Hepatocyte (in vitro differentiated cells): Measurements from ENCODE around the gene LILRB5. TPM values are rescaled to one million over a fixed set of nuclear protein-coding genes. Genes with fewer than 3 reads are reported as not detected.
"Not testable (repeated sequence)": the region's sequence is repeated elsewhere in the genome, so short reads cannot be mapped to it uniquely, and the experiment has no call there.

Experiments used
- DNase-seq: peaks from one replicate; pipeline ENCODE4 v3.0.0-alpha.2; 2016; ENCODE audit warnings: low spot score
- H2AFZ ChIP-seq: fragments of 200-600 bp; sonication (generic); 2 replicates; pipeline ENCODE4 v1.6.0; 2016; ENCODE audit warnings: antibody characterized with exemption, mild to moderate bottlenecking
- H3K27ac ChIP-seq: fragments of 200-600 bp; sonication (generic); 2 replicates; pipeline ENCODE4 v1.5.1; 2016; ENCODE audit warnings: mild to moderate bottlenecking
- H3K27me3 ChIP-seq: fragments of 200-600 bp; sonication (generic); 2 replicates; pipeline ENCODE4 v1.6.1; 2016
- H3K36me3 ChIP-seq: fragments of 200-600 bp; sonication (generic); replicated peaks from 2 replicates; pipeline ENCODE4 v1.5.1; 2016; ENCODE audit warnings: low read depth; ENCODE audit not compliant: insufficient read depth
- H3K4me1 ChIP-seq: fragments of 200-600 bp; sonication (generic); 2 replicates; pipeline ENCODE4 v1.5.1; 2016; ENCODE audit warnings: mild to moderate bottlenecking, moderate library complexity; ENCODE audit not compliant: insufficient read depth
- H3K4me2 ChIP-seq: fragments of 200-600 bp; sonication (generic); 2 replicates; pipeline ENCODE4 v1.6.0; 2016
- H3K4me3 ChIP-seq: fragments of 200-600 bp; sonication (generic); 2 replicates; pipeline ENCODE4 v1.5.1; 2016; ENCODE audit warnings: mild to moderate bottlenecking
- H3K79me2 ChIP-seq: fragments of 200-600 bp; sonication (generic); 2 replicates; pipeline ENCODE4 v1.6.0; 2017; ENCODE audit warnings: mild to moderate bottlenecking
- H3K9me2 ChIP-seq: fragments of 200-600 bp; sonication (generic); replicated peaks from 2 replicates; pipeline ENCODE4 v1.6.0; 2017; ENCODE audit warnings: mild to moderate bottlenecking; ENCODE audit not compliant: insufficient read depth
- H3K9me3 ChIP-seq: fragments of 200-600 bp; sonication (generic); 2 replicates; pipeline ENCODE4 v1.5.1; 2016; ENCODE audit warnings: low read depth, mild to moderate bottlenecking
- H4K20me1 ChIP-seq: fragments of 200-600 bp; sonication (generic); 2 replicates; pipeline ENCODE4 v1.6.0; 2016; ENCODE audit warnings: mild to moderate bottlenecking; ENCODE audit not compliant: insufficient read depth, poor library complexity, severe bottlenecking
- EZH2 ChIP-seq: fragments of 200-600 bp; sonication (generic); IDR thresholded peaks from 2 replicates; pipeline ENCODE4 v1.6.1; 2016; ENCODE audit warnings: antibody characterized with exemption, mild to moderate bottlenecking, borderline replicate concordance
- EZH2phosphoT487 ChIP-seq: fragments of 200-600 bp; sonication (generic); IDR thresholded peaks from one replicate; pipeline ENCODE4 v1.6.1; 2018; ENCODE audit warnings: antibody characterized with exemption, mild to moderate bottlenecking, low read depth, moderate library complexity; ENCODE audit not compliant: unreplicated experiment, severe bottlenecking
- WGBS: methylation state at CpG from one replicate; pipeline ENCODE4 v1.1.6; 2016; ENCODE audit warnings: low lambda C conversion rate; ENCODE audit errors: missing lambda C conversion rate; 5-methylcytosine and 5-hydroxymethylcytosine counted together
- polyA plus RNA-seq: library from polyadenylated mRNA; unstranded; fragments of >200 nt; fragmentation: Nextera tagmentation; extraction: Ambion mirVana; gene quantifications from 2 replicates; pipeline ENCODE4 v1.2.1, GENCODE V29; 2016
- total RNA-seq: library from RNA; depleted of rRNA; stranded (reverse); fragments of >200 nt; gene quantifications from 2 replicates; pipeline ENCODE4 v1.2.3, GENCODE V29; 2014
- TF ChIP-seq, protein P1 (sequence below): fragments of 200-600 bp; sonication (generic); IDR thresholded peaks from 2 replicates; pipeline ENCODE4 v1.5.1; 2016; ENCODE audit warnings: antibody characterized with exemption, mild to moderate bottlenecking; ENCODE audit not compliant: poor library complexity

Gene LILRB5
- total and polyA plus RNA-seq, 2 experiments from 2014 or later = 0.80 to 1.6 TPM

DNA sequence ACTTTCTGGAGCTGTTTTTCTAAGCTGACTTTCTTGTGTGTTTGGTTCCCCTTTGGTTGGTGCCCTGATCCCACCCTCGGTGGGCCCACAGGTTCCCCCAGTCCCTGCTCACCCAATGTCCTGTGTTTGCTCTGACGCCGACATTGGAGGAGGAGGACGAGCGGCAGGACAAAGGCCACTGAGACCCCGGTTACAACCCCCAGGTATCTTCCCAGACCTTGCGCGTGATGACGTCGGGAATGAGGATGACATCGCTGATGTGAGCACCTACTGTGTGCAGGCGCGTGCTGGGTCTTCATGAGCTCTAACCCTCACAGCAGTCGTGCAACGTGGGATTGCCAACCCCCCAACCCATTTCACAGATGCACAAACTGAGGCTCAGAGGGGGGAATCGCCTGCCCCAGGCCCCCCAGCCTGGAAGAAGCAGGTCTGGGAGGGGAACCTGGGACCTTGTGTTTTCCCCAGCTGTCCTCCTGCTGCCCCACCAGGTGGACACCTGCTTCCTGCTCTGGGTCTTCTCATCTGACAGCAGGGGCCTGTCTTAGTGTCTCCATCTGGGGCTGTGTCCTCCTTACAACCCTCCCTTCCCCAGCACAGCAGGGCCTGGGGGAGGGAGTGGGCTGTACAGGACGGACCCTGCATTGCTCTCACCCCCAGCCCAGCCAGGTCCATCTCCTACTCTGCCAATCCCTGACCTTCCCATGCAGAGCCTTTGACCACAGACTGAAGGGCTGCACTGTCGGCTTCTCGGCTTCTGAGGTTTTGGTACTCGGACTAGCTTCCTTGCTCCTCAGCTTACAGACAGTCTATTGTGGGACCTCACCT is 9.8 kb downstream of the LILRB5 start:
- Histone ChIP-seq H3K4me2 (no peak overlapping the region), H3K79me2 (no peaks in the 10 kb centered on the region), H3K4me3 (no peak overlapping the region), H3K9me2 (no peaks in the 10 kb centered on the region), H2AFZ (no peak overlapping the region), H3K27me3 (peaks cover 7% of the 10 kb centered on the region), H4K20me1 (no peaks in the 10 kb centered on the region), H3K4me1 (no peaks in the 10 kb centered on the region), H3K27ac (no peak overlapping the region), H3K36me3 (no peaks in the 10 kb centered on the region), H3K9me3 (no peaks in the 10 kb centered on the region)
- TF ChIP-seq EZH2 = no peak
- TF ChIP-seq, protein P1, sequence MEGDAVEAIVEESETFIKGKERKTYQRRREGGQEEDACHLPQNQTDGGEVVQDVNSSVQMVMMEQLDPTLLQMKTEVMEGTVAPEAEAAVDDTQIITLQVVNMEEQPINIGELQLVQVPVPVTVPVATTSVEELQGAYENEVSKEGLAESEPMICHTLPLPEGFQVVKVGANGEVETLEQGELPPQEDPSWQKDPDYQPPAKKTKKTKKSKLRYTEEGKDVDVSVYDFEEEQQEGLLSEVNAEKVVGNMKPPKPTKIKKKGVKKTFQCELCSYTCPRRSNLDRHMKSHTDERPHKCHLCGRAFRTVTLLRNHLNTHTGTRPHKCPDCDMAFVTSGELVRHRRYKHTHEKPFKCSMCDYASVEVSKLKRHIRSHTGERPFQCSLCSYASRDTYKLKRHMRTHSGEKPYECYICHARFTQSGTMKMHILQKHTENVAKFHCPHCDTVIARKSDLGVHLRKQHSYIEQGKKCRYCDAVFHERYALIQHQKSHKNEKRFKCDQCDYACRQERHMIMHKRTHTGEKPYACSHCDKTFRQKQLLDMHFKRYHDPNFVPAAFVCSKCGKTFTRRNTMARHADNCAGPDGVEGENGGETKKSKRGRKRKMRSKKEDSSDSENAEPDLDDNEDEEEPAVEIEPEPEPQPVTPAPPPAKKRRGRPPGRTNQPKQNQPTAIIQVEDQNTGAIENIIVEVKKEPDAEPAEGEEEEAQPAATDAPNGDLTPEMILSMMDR = no peak
- TF ChIP-seq EZH2phosphoT487 = no peak
- WGBS = 87% methylated on average over 20 of the region's 20 CpGs
- DNase-seq = no peak

DNA sequence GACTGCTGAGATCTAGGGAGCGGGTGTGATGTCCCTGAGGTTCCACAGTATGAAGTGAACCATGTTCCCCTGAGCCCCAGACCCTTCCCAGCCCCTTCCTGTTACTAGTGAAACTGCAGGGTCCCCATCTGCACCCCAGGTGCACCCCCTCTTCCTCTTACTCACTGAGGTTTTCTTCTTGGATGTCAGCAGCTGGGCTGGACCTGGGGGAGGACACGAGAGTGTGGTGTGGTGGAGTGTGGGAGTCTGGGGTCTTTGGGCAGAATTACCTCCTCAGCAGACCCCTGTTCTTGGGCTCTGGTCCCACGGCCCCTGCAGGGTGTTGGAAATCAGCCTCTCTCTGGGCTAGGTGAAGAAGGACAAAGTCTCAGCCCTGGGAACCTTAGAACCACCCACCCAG is 11.1 kb downstream of the LILRB5 start:
- Histone ChIP-seq H3K4me1 (no peaks in the 10 kb centered on the region), H3K27me3 (peaks cover 7% of the 10 kb centered on the region), H3K4me3 (no peak overlapping the region), H3K79me2 (no peaks in the 10 kb centered on the region), H4K20me1 (no peaks in the 10 kb centered on the region), H3K27ac (no peak overlapping the region), H3K9me3 (no peaks in the 10 kb centered on the region), H2AFZ (no peak overlapping the region), H3K9me2 (no peaks in the 10 kb centered on the region), H3K4me2 (no peak overlapping the region), H3K36me3 (no peaks in the 10 kb centered on the region)
- DNase-seq = no peak
- TF ChIP-seq EZH2phosphoT487 = no peak
- TF ChIP-seq, protein P1 = no peak
- no peak for TF ChIP-seq EZH2
- 89% methylated on average over 3 of the region's 3 CpGs for WGBS

DNA sequence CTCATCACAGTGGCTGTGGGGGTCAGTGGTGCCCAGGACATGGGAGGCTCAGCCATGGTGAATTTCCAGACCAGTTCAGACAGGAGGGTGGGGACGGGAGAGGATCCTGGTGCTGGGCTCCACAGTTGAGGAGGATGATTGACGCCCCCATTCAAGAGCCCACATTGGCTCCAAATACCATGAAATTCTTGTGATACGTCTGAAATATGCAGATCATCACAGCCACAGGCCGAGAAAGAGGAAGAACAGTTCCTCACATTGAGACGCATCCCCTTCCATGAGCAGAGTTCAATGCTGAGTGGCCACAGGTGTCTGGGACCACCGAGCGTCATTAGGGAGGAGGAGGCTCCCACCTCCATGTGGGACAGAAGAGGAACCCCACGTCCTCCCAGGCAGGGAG is 13.3 kb downstream of the LILRB5 start:
- not testable (repeated sequence) for H3K4me3 ChIP-seq, H3K79me2 ChIP-seq, H3K36me3 ChIP-seq, H3K9me2 ChIP-seq, H3K27ac ChIP-seq, H2AFZ ChIP-seq, H3K9me3 ChIP-seq, H3K4me2 ChIP-seq, DNase-seq, H4K20me1 ChIP-seq, H3K27me3 ChIP-seq, H3K4me1 ChIP-seq
- 77% methylated on average over 7 of the region's 8 CpGs for WGBS

DNA sequence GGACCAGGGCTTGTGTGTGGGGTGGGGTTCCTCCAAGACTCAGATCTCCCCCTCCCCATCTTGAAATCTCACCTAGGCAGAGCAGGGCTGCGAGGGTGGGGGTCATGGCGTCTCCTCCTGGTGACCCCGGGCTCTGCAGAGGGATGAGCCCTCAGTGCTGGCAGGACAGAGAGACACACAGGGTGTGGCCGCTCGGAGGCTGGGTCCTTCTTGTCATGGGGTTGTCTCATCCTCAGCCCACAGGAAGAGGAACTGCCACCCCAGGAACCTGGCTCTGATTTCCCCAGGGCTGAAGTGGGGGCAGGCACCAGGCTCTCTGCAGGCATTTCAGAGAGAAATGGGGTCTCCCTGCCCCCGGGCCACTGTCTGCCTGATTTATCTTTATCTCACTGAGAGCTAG is 14.4 kb downstream of the LILRB5 start, which contains the start of gene LILRA6:
Gene LILRA6 (minus strand): TSS at position 145 of the 400 bp plus-strand sequence.
- DNase-seq, H3K36me3 ChIP-seq, H3K9me2 ChIP-seq, H3K9me3 ChIP-seq, H3K4me3 ChIP-seq, H3K4me2 ChIP-seq, H3K79me2 ChIP-seq, H3K4me1 ChIP-seq, H2AFZ ChIP-seq, H3K27ac ChIP-seq, H4K20me1 ChIP-seq: not testable (repeated sequence)
- H3K27me3 ChIP-seq = peaks cover 10% of the 10 kb centered on the region
- 77% methylated on average over 6 of the region's 6 CpGs for WGBS

DNA sequence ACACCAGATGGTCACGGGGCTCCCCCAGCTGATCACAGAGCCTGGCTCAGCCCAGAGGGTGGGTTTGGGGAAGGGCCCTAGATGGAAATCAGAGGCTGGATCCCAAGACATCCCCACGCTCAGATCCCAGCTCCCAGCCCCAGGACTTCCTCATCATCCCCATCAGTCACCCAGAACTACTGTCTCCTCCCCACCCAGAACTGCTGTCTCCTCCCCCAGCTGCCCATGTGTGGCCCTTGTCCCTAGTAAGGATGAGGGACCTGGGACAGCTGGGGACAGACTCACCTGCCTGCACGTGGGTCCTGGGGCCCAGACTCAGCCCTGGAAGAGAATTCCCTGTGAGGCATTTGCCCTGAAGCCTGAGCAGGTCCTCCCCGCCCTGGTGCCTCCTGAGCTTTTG is 14.8 kb downstream of the LILRB5 start:
- not testable (repeated sequence) for H3K4me3 ChIP-seq, H4K20me1 ChIP-seq, H3K9me3 ChIP-seq, DNase-seq, H3K27ac ChIP-seq, H3K4me1 ChIP-seq, H3K79me2 ChIP-seq, H2AFZ ChIP-seq, H3K36me3 ChIP-seq, H3K9me2 ChIP-seq, H3K4me2 ChIP-seq
- peaks cover 13% of the 10 kb centered on the region for H3K27me3 ChIP-seq
- WGBS = 77% methylated on average over 4 of the region's 4 CpGs

DNA sequence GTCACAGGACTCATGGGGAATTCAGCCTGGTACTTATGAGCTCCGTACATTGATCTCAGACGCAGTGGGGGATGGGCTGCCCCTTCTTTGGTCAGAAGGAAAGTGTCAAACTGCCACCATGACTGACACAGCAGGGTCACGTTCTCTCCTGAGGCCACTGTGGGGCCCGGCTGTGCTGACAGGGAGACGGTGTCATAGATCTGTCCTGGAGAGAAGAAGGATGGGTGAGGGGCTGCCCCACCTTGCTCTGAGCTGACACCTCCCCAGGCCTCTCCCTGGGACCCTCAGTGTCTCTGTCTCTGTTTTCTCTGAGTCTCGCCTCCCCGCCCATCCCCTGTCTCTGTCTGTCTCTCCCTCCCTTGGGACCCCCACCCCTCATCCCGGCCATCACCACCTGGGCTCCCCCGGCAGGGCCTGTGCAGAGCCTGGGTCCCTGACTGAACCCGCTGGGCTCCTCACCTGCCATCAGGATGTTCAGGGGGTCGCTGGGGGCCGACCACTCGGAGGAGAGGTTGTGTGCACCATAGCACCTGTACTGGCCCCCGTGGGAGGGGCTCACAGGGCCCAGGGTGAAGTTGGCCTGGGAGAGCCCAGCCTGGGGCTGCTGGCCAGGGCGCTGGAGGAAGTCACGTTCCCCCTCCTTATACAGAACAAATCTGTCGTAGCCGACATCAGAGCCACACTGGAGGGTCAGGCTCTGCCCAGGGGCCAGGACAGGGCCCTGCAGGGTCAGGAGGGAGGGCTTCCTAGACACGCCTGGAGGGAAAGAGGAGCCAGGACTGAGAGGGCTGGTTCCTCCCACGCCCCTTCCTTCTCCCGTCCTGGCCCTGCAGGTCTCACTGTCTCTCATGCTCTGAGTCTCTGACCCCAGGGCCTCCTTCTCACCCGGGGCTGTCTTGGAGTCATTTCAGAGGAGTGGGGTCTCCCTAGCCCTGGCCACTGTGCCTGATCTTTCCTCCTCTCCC is 16.4 kb downstream of the LILRB5 start:
- WGBS = 82% methylated on average over 16 of the region's 22 CpGs
- H2AFZ ChIP-seq = not testable (repeated sequence)

More for the DNA sequence above, 16.4 kb downstream of the LILRB5 start:
- not testable (repeated sequence) for H3K4me2 ChIP-seq, H3K9me2 ChIP-seq, H3K4me1 ChIP-seq, H3K36me3 ChIP-seq, H4K20me1 ChIP-seq, H3K4me3 ChIP-seq, H3K9me3 ChIP-seq, H3K27ac ChIP-seq, DNase-seq, H3K79me2 ChIP-seq
- peaks cover 13% of the 10 kb centered on the region for H3K27me3 ChIP-seq
